GM18909 (cell line): ENCODE results near the gene ITFG1.

Experiments
- ATAC-seq: cut with Tn5 transposase; IDR thresholded peaks from one replicate; pipeline ENCODE4 v1.9.1; 2021; ENCODE audit warnings: mild to moderate bottlenecking; ENCODE audit not compliant: unreplicated experiment, poor library complexity

The ITFG1 gene

GRCh38 chr16:47431960-47432359 lies 28.9 kb downstream of the ITFG1 start:
- no peak for ATAC-seq

GRCh38 chr16:47426806-47427205 lies 34.1 kb downstream of the ITFG1 start:
- no peak for ATAC-seq

GRCh38 chr16:47424846-47425245 lies 36.0 kb downstream of the ITFG1 start:
- no peak for ATAC-seq

- ATAC-seq: no peak
Measured at GRCh38 chr16:47416869-47417268, 44.0 kb downstream of the ITFG1 start.

- ATAC-seq: no peak
Measured at GRCh38 chr16:47413041-47413440, 47.8 kb downstream of the ITFG1 start.

- no peak for ATAC-seq
Measured at GRCh38 chr16:47408491-47408890, 52.4 kb downstream of the ITFG1 start.

- ATAC-seq: no peak
Measured at GRCh38 chr16:47395733-47396498, 64.9 kb downstream of the ITFG1 start.

GRCh38 chr16:47392081-47392480 lies 68.8 kb downstream of the ITFG1 start:
- ATAC-seq: peak; percentile 93

GRCh38 chr16:47388705-47389104 lies 72.2 kb downstream of the ITFG1 start:
- no peak for ATAC-seq

GRCh38 chr16:47387026-47387734 lies 73.7 kb downstream of the ITFG1 start:
- no peak for ATAC-seq

GRCh38 chr16:47386201-47386718 lies 74.6 kb downstream of the ITFG1 start:
- ATAC-seq: no peak

GRCh38 chr16:47382362-47382761 lies 78.5 kb downstream of the ITFG1 start:
- no peak for ATAC-seq

- no peak for ATAC-seq
Measured at GRCh38 chr16:47377154-47377553, 83.7 kb downstream of the ITFG1 start.

GRCh38 chr16:47375423-47375822 lies 85.4 kb downstream of the ITFG1 start:
- ATAC-seq: no peak

- ATAC-seq: no peak
Measured at GRCh38 chr16:47374629-47375028, 86.2 kb downstream of the ITFG1 start.

- no peak for ATAC-seq
Measured at GRCh38 chr16:47371271-47372014, 89.4 kb downstream of the ITFG1 start.

- no peak for ATAC-seq
Measured at GRCh38 chr16:47370536-47370935, 90.3 kb downstream of the ITFG1 start.

GRCh38 chr16:47366228-47366627 lies 94.6 kb downstream of the ITFG1 start:
- ATAC-seq: no peak

- ATAC-seq: no peak
Measured at GRCh38 chr16:47363761-47364160, 97.1 kb downstream of the ITFG1 start.

- ATAC-seq: no peak
Measured at GRCh38 chr16:47359478-47359877, 101.4 kb downstream of the ITFG1 start.

GRCh38 chr16:47358816-47359215 lies 102.0 kb downstream of the ITFG1 start:
- ATAC-seq: no peak
